GM23338 (cell line): ENCODE results near the gene ATAD3B. TPM values are rescaled to one million over a fixed set of nuclear protein-coding genes. Genes with fewer than 3 reads are reported as not detected.

Experiments
- ATAC-seq: fragments of 200-7000 bp; cut with Tn5 transposase; 3 replicates; pipeline ENCODE4 v1.9.1; 2020
- DNase-seq: peaks from one replicate; pipeline ENCODE4 v3.0.0-alpha.2; 2015; ENCODE audit warnings: low spot score
- H2AFZ ChIP-seq: fragments of 200-600 bp; sonication (generic); 2 replicates; pipeline ENCODE4 v1.8.0; 2016; ENCODE audit warnings: antibody characterized with exemption, mild to moderate bottlenecking, moderate library complexity
- H3F3A ChIP-seq: fragments of 200-600 bp; sonication (generic); replicated peaks from 2 replicates; pipeline ENCODE4 v1.8.0; 2017; ENCODE audit warnings: antibody characterized with exemption, mixed run types, low read depth
- H3K27ac ChIP-seq: fragments of 200-600 bp; sonication (generic); 2 replicates; pipeline ENCODE4 v1.6.1; 2016; ENCODE audit warnings: low read depth
- H3K27me3 ChIP-seq: fragments of 200-600 bp; sonication (generic); 2 replicates; pipeline ENCODE4 v1.8.0; 2016; ENCODE audit warnings: mild to moderate bottlenecking, mixed run types, moderate library complexity; ENCODE audit not compliant: insufficient read depth
- H3K36me3 ChIP-seq: fragments of 200-600 bp; sonication (generic); 2 replicates; pipeline ENCODE4 v1.8.0; 2016; ENCODE audit warnings: mild to moderate bottlenecking; ENCODE audit not compliant: insufficient read depth
- H3K4me1 ChIP-seq: fragments of 200-600 bp; sonication (generic); 2 replicates; pipeline ENCODE4 v1.8.0; 2016; ENCODE audit warnings: mild to moderate bottlenecking, moderate library complexity; ENCODE audit not compliant: insufficient read depth
- H3K4me2 ChIP-seq: fragments of 200-600 bp; sonication (generic); 2 replicates; pipeline ENCODE4 v1.7.1; 2017; ENCODE audit warnings: mixed run types
- H3K4me3 ChIP-seq: fragments of 200-600 bp; sonication (generic); 2 replicates; pipeline ENCODE4 v1.6.1; 2016; ENCODE audit warnings: mixed run types
- H3K79me2 ChIP-seq: fragments of 200-600 bp; sonication (generic); replicated peaks from 2 replicates; pipeline ENCODE4 v1.8.0; 2017; ENCODE audit warnings: mild to moderate bottlenecking; ENCODE audit not compliant: insufficient read depth
- H3K9me2 ChIP-seq: fragments of 200-600 bp; sonication (generic); 2 replicates; pipeline ENCODE4 v1.8.0; 2017; ENCODE audit not compliant: insufficient read depth
- H4K20me1 ChIP-seq: fragments of 200-600 bp; sonication (generic); replicated peaks from 2 replicates; pipeline ENCODE4 v1.8.0; 2017; ENCODE audit warnings: mild to moderate bottlenecking; ENCODE audit not compliant: insufficient read depth
- H3K27ac Mint-ChIP-seq: 2 replicates; pipeline ENCODE4 v1.8.0; 2020; ENCODE audit warnings: inconsistent platforms, mild to moderate bottlenecking, moderate library complexity, mixed read lengths
- H3K27me3 Mint-ChIP-seq: 3 replicates; pipeline ENCODE4 v1.8.0; 2022; ENCODE audit warnings: low read depth, mild to moderate bottlenecking, moderate library complexity, mixed read lengths, inconsistent platforms; ENCODE audit not compliant: insufficient read depth, poor library complexity
- H3K36me3 Mint-ChIP-seq: 3 replicates; pipeline ENCODE4 v1.8.0; 2021; ENCODE audit warnings: low read depth, mild to moderate bottlenecking, inconsistent platforms, moderate library complexity, mixed read lengths
- H3K4me1 Mint-ChIP-seq: 3 replicates; pipeline ENCODE4 v1.8.0; 2020; ENCODE audit warnings: mild to moderate bottlenecking, inconsistent platforms, mixed read lengths
- H3K4me3 Mint-ChIP-seq: 3 replicates; pipeline ENCODE4 v1.8.0; 2021; ENCODE audit warnings: moderate library complexity, mild to moderate bottlenecking, inconsistent platforms, mixed read lengths
- H3K9me3 Mint-ChIP-seq: 3 replicates; pipeline ENCODE4 v1.8.0; 2020; ENCODE audit warnings: moderate library complexity, mild to moderate bottlenecking, inconsistent platforms, mixed read lengths
- CREB1 ChIP-seq: fragments of 250-450 bp; sonication (Bioruptor Pico); IDR thresholded peaks from 2 replicates; pipeline ENCODE4 v1.5.0; 2020; ENCODE audit warnings: low read depth, mild to moderate bottlenecking, moderate library complexity
- CTCF ChIP-seq, 2 experiments: fragments of 200-600 bp in 1 of 2; sonication (generic) in 1 of 2; conservative IDR thresholded peaks; 2 replicates each; pipeline versions ENCODE4 v1.5.1 to v1.6.1; 2016 to 2017; ENCODE audit warnings: antibody characterized with exemption in 2 of 2, low read depth in 2 of 2, mild to moderate bottlenecking in 2 of 2, moderate library complexity in 1 of 2
- EZH2 ChIP-seq: fragments of 200-600 bp; sonication (generic); IDR thresholded peaks from one replicate; pipeline ENCODE4 v1.8.0; 2017; ENCODE audit warnings: antibody characterized with exemption, mild to moderate bottlenecking, low read depth; ENCODE audit not compliant: unreplicated experiment
- EZH2phosphoT487 ChIP-seq: fragments of 200-600 bp; sonication (generic); IDR thresholded peaks from one replicate; pipeline ENCODE4 v1.8.1; 2018; ENCODE audit warnings: antibody characterized with exemption; ENCODE audit not compliant: unreplicated experiment
- JUNB ChIP-seq: IDR thresholded peaks from one replicate; pipeline ENCODE4 v1.6.1; 2016; ENCODE audit warnings: antibody characterized with exemption; ENCODE audit not compliant: unreplicated experiment
- NANOG ChIP-seq: IDR thresholded peaks from 2 replicates; pipeline ENCODE4 v1.6.1; 2016; ENCODE audit warnings: antibody characterized with exemption, borderline replicate concordance
- POLR2AphosphoS5 ChIP-seq: IDR thresholded peaks from 2 replicates; pipeline ENCODE4 v1.6.1; 2016; ENCODE audit warnings: antibody characterized with exemption, low read depth
- STAT1 ChIP-seq: IDR thresholded peaks from one replicate; pipeline ENCODE4 v1.6.1; 2016; ENCODE audit warnings: antibody characterized with exemption; ENCODE audit not compliant: unreplicated experiment
- ZNF114 ChIP-seq: fragments of 250-450 bp; sonication (Bioruptor Pico); IDR thresholded peaks from 2 replicates; pipeline ENCODE4 v1.5.0; 2020; ENCODE audit warnings: mild to moderate bottlenecking, moderate library complexity
- ZNF331 ChIP-seq: fragments of 250-450 bp; sonication (Bioruptor Pico); IDR thresholded peaks from 2 replicates; pipeline ENCODE4 v1.5.0; 2020; ENCODE audit warnings: low read depth, mild to moderate bottlenecking, moderate library complexity
- polyA plus RNA-seq: library from polyadenylated mRNA; unstranded; fragments of >200 nt; fragmentation: Nextera tagmentation; extraction: Ambion mirVana; gene quantifications from 2 replicates; pipeline ENCODE4 v1.2.1, GENCODE V29; 2016
- total RNA-seq: library from RNA; depleted of rRNA; stranded (reverse); fragments of >200 nt; shearing (Covaris generic); gene quantifications from 2 replicates; pipeline ENCODE4 v1.2.3, GENCODE V29; 2014
- TF ChIP-seq, protein P1 (sequence below): IDR thresholded peaks from one replicate; pipeline ENCODE4 v1.6.1; 2018; ENCODE audit warnings: antibody characterized with exemption; ENCODE audit not compliant: unreplicated experiment
- TF ChIP-seq, protein P2 (sequence below): IDR thresholded peaks from 2 replicates; pipeline ENCODE4 v1.6.1; 2016; ENCODE audit warnings: antibody characterized with exemption

The ATAD3B gene
- total and polyA plus RNA-seq, 2 experiments from 2014 or later: 37.8 to 63.4 TPM

GRCh38 chr1:1489861-1490260 lies 18.3 kb downstream of the ATAD3B start (continued):
- TF ChIP-seq, protein P1, sequence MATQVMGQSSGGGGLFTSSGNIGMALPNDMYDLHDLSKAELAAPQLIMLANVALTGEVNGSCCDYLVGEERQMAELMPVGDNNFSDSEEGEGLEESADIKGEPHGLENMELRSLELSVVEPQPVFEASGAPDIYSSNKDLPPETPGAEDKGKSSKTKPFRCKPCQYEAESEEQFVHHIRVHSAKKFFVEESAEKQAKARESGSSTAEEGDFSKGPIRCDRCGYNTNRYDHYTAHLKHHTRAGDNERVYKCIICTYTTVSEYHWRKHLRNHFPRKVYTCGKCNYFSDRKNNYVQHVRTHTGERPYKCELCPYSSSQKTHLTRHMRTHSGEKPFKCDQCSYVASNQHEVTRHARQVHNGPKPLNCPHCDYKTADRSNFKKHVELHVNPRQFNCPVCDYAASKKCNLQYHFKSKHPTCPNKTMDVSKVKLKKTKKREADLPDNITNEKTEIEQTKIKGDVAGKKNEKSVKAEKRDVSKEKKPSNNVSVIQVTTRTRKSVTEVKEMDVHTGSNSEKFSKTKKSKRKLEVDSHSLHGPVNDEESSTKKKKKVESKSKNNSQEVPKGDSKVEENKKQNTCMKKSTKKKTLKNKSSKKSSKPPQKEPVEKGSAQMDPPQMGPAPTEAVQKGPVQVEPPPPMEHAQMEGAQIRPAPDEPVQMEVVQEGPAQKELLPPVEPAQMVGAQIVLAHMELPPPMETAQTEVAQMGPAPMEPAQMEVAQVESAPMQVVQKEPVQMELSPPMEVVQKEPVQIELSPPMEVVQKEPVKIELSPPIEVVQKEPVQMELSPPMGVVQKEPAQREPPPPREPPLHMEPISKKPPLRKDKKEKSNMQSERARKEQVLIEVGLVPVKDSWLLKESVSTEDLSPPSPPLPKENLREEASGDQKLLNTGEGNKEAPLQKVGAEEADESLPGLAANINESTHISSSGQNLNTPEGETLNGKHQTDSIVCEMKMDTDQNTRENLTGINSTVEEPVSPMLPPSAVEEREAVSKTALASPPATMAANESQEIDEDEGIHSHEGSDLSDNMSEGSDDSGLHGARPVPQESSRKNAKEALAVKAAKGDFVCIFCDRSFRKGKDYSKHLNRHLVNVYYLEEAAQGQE: no peak
- TF ChIP-seq ZNF114 (CRISPR knock-in tag): no peak
- no peak for TF ChIP-seq CREB1
- TF ChIP-seq NANOG: no peak
- no peak for TF ChIP-seq ZNF331 (CRISPR knock-in tag)
- no peak for TF ChIP-seq JUNB
- no peak for TF ChIP-seq STAT1
- TF ChIP-seq CTCF (conservative IDR thresholded peaks at IDR 0.05; ENCODE audit: low read depth in 2 of 2): no peak
- TF ChIP-seq EZH2phosphoT487: no peak

DNA sequence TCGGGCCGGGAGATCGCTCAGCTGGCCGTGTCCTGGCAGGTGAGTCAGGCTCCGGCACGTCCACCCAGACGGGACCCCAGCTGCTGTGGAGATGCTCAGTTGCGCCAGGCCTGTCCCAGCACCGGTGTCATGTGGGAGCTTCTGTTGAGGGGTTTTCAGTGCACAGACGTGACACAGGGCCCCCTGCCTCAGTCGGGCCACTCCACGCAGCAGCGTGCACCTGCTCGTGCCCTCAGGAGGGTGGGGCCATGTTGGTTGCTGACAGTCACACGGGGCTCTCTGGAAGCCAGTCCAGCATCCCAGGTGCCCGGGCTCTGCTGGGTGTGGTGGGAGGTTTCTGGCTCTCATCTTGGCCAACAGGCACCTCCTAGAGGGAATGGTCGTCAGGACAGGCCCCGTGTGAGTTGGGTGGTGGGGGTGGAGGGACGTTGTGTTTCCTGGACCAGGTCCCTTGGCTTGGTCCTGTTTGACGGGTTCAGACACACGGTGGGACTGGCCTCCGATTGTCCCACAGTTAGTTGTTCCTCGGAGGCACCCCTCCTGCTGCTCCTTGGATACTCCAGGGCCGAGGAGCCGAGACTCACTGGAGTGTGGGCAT lies 19.2 kb downstream of the ATAD3B start:
- Mint-ChIP-seq H3K4me3 (no peak overlapping the region), H3K9me3 (no peaks in the 10 kb centered on the region; the same call in 2 of the 3 replicates), H3K36me3 (peaks cover 66% of the 10 kb centered on the region), H3K27ac (no peak overlapping the region), H3K27me3 (peaks cover 2% of the 10 kb centered on the region), H3K4me1 (no peaks in the 10 kb centered on the region; the same call in 2 of the 3 replicates)
- H4K20me1 ChIP-seq: peaks cover 8% of the 10 kb centered on the region
- H2AFZ ChIP-seq: no peak overlapping the region
- H3F3A ChIP-seq: 0 out of 2 replicates have a peak, but pooled peaks cover 10% of the 10 kb centered on the region
- no peaks in the 10 kb centered on the region for H3K9me2 ChIP-seq
- H3K27ac ChIP-seq: no peak overlapping the region
- H3K4me2 ChIP-seq: no peak overlapping the region
- no peak for DNase-seq
- H3K27me3 ChIP-seq: no peaks in the 10 kb centered on the region
- peaks cover 15% of the 10 kb centered on the region for H3K36me3 ChIP-seq
- no peak for ATAC-seq
- no peaks in the 10 kb centered on the region for H3K4me1 ChIP-seq
- H3K79me2 ChIP-seq: no peaks in the 10 kb centered on the region
- H3K4me3 ChIP-seq: no peak overlapping the region
- TF ChIP-seq STAT1 (no peak), EZH2 (no peak), EZH2phosphoT487 (no peak), ZNF331 (CRISPR knock-in tag) (no peak), CTCF (conservative IDR thresholded peaks at IDR 0.05; ENCODE audit: low read depth in 2 of 2) (no peak), CREB1 (no peak), NANOG (no peak), POLR2AphosphoS5 (no peak), ZNF114 (CRISPR knock-in tag) (no peak)
- TF ChIP-seq, protein P2, sequence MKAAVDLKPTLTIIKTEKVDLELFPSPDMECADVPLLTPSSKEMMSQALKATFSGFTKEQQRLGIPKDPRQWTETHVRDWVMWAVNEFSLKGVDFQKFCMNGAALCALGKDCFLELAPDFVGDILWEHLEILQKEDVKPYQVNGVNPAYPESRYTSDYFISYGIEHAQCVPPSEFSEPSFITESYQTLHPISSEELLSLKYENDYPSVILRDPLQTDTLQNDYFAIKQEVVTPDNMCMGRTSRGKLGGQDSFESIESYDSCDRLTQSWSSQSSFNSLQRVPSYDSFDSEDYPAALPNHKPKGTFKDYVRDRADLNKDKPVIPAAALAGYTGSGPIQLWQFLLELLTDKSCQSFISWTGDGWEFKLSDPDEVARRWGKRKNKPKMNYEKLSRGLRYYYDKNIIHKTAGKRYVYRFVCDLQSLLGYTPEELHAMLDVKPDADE: no peak
- TF ChIP-seq, protein P1: no peak
